DMS 273 (cell line): ENCODE data around the gene URB1.
"Not testable (repeated sequence)": the region's sequence is repeated elsewhere in the genome, so short reads cannot be mapped to it uniquely, and the experiment has no call there.

Experiments used
- DNase-seq: peaks from one replicate; lab custom pipeline; 2025; ENCODE audit not compliant: unreplicated experiment; lab: John Stamatoyannopoulos, UW

The URB1 gene

GRCh38 chr21:32371913-32372314 lies 20.9 kb downstream of the URB1 start:
- DNase-seq, result no peak

DNA sequence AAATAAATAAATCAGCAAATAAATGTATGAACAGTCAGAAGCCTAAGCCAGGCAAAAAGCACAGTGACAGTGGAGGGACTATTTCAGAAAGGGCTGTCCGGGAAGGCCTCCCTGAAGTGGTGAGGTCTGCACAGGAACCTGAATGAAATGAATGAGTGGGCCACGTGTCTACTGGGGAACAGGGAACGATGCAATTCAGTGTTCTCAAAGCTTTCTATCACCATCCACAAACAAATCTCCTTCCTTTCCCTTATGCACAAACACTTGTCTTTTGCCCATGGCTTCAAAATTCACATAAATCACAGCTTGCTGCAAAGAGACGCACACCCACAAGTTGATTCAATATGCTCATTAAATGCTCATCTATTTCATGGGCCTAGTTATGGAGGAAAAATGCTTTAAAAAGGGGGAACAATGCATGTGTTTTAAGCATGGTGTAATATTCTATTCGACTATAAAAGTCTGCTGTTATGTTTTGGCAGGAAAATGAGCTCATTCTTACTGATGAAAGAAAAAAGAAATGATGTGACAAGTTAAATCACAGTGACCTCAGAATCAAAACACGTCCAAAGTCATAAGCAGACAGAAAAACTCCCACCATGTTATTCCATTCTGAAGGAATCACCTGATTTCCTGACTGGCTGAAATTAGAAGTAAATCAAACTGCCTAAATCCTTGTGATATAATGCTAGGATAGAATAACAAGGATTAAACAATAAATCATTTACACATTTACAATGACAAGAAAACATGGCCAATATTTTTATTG lies 21.6 kb downstream of the URB1 start:
- no peak for DNase-seq

DNA sequence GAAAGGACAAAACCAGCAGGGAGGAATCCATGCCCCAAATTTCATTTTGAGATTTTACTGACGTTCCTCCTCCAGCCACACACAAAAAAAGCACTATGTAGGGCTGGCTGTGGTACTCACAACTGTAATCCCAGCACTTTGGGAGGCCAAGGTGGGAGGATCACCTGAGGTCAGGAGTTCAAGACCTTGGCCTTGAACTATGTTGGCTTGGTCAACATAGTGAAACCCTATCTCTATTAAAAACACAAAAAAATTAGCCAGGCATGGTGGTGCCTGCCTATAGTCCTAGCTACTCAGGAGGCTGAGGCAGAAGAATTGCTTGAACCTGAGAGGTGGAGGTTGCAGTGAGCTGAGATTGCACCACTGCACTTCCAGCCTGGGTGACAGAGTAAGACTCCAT lies 23.9 kb downstream of the URB1 start:
- not testable (repeated sequence) for DNase-seq

GRCh38 chr21:32368386-32368785 lies 24.4 kb downstream of the URB1 start:
- no peak for DNase-seq

DNA sequence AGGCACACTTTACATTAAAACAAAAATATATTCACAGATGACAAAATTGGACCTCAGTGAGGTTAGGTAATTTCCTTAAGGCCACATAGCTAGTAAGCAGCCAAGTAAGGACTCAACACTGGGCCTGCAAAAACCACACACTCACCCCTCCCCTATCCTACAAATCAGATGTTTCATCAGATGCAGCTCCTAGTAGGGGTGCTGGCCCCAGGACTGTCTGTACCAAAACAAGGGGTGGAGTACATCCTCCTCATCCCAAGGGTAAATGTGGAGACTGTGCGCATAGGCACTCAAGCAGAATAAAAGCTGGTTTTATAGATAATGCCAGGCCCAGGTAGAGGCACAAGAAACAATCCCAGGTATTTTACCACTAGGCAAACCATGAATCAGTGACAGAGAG lies 25.7 kb downstream of the URB1 start:
- no peak for DNase-seq

DNA sequence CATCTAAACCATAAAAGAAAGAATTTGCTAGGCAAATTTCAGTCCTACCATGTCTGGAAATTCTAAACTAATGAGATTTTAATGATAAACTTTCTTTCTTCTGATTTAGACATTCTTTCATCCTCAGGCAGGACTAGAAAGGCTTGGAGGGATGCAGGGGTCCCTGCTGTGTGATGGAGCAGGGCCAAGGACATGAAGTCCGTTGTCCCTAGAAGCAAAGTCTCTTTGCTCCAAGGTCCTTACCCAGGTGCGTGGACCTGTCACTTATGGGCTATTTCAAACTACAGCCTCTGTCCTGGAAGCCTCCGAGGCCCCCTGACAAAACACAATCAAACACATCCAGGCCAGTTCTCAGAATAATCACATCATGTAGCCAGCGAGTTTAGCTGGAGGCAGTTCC lies 26.6 kb downstream of the URB1 start:
- no peak for DNase-seq

- no peak for DNase-seq
These were observed 28.0 kb downstream of the URB1 start for GRCh38 chr21:32364796-32365195.

- no peak for DNase-seq
These were observed 28.4 kb downstream of the URB1 start for GRCh38 chr21:32364387-32364786.

DNA sequence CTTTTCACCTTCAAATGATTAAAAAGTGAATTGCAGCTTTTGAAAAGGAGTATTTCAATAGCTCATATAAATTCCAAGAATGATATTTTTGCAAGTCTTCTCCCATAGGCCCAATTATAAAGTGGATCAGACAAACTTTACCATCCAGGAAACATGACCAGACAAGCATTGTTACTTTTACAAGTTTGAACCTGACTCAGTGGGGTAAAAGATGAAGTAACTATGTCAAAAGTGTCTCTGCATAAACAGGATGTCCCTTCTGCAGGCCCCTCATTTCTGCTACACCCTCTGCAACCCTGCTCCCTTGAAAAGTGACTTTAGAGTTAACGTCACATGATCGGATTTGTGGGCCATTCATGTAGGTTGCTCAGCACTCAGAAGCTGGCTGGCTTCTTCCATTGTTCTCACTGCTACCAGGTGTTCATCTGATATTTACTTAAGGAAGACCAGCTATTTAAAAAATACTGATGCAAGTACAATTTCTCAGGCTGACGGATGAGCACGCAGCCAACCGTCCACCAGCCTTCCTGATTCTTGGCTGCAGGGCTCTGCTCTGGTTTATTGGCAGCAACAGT lies 32.3 kb downstream of the URB1 start:
- no peak for DNase-seq

- peak; percentile 26 for DNase-seq
These were observed 33.0 kb downstream of the URB1 start for GRCh38 chr21:32359719-32360260.

DNA sequence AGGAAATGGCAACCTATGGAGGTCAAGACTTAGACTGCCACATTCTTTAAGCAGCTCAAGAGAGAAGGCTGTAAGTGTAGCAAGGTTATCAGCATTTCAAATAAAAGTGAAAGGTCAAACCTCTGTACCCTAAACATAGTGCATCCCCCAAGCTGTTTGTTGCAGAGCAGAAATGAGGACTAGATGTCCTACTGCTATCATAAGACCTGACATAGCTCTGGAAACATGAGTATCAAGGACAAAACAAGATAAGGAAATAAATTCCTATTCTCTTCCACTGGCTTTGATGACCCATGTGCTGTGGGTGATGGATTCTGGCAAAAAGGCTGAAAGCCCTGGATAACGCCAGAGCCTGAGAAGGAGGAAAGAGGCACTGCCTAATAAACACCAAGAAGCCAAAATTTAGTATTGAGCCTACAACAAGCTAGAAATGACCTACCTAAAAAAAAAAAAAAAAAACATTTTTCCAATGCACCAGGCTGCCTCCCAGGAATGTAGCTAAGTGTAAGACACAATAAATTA lies 35.9 kb downstream of the URB1 start:
- no peak for DNase-seq

- no peak for DNase-seq
These were observed 39.7 kb downstream of the URB1 start for GRCh38 chr21:32353002-32353711.

DNA sequence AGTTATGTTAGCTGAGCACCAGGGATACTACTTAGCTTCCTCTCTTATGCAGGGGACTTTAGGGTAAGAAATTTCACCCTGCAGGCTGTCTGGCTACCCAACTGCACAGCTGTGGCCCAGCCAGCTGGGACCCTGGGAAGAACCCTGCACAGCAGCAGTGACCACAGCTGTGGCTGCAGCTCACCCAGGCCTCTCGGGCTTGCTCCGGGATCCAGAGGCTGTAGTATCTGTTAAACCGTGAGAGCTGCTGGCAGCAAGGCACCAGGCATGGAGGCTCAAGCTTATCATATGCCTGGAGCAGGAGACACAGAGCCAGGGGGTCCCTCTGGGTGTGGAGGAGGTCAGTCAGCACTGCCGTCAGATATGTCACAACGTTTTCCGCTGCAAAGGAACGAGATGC lies 40.3 kb downstream of the URB1 start:
- no peak for DNase-seq

GRCh38 chr21:32351428-32351827 lies 41.4 kb downstream of the URB1 start:
- no peak for DNase-seq

DNA sequence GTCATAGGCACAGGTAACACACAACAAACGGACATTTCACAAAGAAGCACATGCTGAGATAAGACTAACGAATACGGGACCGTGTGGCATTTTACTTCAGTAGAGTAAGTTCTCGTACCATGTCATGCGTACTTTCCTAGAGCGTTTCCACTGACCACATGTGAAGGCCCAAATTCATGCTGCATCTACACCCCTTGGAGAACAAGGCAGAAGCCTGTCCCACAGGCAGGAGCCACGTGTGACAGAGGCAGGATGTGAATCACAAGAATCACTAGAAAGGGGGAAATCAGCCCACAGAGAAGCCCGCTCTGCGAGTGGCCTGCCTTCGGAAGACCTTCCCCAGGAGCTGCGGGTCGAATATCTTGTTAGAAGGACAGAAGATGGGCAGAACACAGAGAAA lies 41.8 kb downstream of the URB1 start:
- no peak for DNase-seq

DNA sequence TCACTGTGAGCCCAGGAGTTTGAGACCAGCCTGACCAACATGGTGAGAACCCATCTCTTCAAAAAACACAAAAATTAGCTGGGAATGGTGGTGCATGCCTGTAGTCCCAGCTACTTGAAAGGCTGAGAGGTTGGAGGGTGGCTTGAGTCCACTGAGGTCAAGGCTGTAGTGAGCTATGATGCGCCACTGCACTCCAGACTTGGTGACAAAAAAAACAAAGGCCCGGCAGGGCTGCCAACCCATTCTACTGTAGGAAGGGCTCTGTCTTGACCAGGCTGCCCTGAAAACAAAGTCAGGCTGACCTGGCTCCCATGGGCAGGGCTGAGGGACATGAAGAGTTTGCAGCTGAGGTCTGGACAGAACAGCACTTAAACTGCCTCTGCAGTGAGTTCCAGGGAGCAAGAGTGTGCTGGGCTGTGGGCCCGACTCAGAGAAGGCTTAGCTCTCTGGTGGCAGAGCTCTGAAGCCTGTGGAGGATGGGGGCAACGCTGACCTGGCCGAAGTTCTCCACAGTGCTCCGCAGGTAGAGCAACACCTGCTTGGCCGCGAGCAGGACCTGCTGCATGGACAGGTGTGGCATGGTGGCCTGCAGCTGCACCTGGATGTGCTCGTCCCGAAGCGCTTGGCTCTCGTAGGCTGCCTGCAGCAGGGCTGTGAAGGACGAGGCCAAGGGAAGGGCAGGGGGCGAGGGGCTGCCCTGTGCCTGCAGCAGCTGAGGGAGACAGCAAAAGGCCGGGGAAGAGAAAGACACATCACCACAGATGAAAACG lies 42.4 kb downstream of the URB1 start:
- no peak for DNase-seq

GRCh38 chr21:32349333-32349944 lies 43.4 kb downstream of the URB1 start:
- DNase-seq, result no peak

GRCh38 chr21:32348604-32349332 lies 44.0 kb downstream of the URB1 start:
- no peak for DNase-seq

DNA sequence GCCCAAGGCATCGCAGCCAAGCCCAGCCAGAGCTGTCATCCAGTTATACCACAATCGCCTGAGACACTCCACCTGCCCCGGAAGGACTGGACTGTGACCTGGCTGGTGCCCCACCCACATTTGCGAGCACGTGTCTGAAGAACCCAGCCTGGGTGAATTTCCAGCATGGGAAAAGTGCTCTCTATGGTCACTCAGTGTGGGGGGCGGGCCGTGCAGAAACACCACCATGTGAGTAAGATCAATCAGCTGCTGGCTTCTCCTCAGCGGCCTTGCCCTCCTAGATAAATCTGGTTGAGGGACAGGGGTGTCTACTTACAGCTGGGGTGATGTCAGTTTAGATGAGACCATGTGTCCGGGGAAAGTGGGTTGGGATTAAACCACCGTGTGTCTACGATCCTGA lies 44.8 kb downstream of the URB1 start:
- DNase-seq, result no peak

DNA sequence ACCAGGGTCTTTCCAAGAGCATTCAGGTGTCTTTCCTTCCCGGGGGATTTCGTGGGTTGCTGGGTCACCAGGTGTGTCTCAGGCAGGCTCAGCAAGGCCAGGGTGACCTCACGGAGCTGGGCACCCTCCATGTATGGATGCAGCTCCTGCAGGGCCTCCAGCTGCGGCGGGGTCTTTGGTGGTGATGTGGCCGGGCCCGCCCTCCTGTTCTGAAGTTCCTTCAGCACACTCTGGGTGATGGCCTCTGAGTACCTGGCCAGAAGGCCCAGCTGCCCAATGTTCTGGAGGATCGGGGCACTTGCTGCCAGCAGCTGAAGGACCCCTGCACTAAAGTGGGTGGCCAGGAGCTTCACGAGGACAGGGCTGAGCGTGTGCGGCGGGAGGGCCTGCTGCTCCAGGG lies 45.5 kb downstream of the URB1 start:
- DNase-seq, result no peak
